NCI-H2171 treated with DMSO at 0.1 percent for 48 hours (cell line): ENCODE data around the gene TSPEAR.
"Not testable (repeated sequence)": the region's sequence is repeated elsewhere in the genome, so short reads cannot be mapped to it uniquely, and the experiment has no call there.

Experiments used
- DNase-seq: peaks from one replicate; lab custom pipeline; 2025; lab: John Stamatoyannopoulos, UW

Gene TSPEAR

DNA sequence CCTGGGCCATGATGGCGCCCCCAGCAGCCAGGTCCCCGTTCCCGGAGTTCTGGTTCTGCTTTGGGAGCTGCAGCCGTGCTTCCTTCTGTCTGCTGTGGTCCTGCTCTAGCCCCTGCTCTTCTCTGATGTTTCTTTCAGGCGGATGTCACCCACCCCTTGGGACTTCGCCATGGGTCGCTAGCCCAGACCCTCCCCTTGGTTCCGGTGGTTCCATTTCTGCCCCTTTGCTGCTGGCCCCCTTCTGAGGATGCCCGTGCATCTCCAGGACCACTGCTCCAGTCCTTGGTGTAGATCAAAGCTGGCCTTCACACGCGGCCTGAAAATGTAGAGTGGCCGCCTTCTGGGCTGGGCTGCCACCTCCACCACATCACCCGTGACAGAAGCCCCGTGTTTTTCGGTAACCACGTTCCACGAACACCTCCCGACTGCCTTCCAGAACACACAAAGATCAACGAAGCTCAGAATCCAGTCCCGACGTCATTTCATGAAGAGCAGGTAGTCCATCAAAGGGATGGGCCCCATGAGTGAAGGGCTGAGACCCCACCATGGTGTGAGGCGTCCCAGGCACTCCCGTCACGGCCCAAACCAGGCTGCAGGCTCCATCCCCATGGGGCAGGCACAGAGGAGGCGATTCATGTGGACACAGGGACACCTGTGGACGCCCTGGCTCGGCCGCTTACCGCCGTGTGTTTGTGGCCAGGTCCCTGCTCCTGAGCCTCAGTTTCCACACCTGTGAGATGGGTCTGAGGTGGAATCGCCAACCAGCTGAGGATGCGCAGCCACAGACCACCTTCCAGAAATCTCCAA is 195.8 kb downstream of the TSPEAR start:
- DNase-seq, result no peak

DNA sequence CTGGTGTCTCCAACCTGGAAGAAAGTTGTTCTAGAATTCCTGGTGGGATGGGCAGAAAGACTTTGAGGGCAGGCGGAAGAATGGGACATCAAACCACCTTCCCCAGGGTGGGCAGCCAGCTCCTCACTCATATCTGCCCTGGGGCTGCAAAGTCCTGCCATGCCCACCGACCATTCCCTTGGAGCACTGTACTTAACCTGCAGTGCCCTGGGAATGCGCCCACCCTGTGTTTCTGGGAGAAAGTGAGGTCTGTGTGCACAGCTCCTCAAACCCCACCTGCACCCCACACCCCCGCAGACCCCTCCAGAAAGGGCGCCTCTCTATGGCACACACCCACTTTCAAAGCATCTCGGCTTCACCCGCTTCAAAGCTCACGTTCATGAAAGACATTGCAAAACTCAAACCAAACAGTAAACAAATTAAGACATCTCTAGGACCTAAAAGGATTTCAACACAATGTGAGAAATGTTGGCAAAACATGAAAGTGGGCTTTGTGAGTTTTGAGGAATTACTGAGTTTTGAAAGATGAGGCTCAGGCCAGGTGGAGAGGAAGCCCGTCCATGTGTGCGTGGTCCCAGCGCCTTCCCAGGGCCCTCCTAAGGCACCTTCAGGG is 196.5 kb downstream of the TSPEAR start:
- no peak for DNase-seq

DNA sequence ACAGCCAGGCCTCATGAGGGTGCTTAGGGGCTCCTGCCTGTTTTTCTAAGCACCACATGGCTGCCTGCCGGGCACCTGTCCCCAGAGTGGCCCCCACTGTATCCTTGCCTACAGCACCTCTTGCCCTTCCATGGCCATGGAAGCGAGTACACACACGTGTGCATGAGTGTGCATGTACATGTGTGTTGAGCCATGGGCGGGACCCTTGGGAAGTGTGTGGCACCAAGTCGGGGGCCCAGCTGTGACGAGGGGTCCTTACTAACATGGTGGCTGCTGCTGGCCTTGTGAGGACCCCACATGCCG is 197.2 kb downstream of the TSPEAR start:
- DNase-seq, result no peak

DNA sequence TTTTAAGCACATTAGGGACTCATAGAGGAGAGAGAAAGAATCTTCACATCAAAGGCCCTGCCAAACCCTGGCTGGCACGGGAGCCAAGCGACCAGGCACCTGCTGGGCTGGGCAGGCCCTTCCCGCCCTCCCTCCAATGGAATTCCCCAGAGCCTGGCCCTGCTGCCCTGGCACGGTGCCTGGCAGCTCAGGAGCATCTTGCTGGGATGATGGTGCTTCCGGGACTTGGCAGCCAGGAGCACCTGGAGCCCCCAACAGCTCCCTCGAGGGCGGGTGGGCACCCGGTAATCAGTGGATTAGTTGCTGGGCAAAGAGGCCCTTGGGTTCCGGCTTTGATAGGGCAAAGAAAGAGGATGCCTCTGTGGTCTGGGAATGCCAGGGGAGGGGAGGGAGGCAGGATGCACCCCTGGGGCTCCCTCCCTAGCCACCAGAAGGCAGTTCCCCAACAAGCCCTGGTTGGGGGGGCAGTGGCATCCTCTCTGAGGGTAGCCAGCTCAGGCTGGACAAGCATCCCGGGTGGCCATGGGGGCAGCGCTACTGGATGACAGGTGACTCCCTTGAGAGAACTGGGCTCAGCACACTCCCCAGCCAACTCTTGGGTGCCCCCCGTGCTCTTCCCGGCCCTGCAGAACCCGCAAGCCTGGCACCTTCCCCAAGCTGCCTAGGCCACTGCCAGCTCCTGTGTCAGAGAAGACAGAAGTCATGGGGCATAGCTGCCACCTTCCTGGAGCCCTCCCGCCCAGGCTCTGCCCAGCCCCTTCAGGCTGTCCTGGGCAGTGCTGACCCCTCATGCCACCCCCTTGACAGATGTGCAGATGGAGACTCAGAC is 197.8 kb downstream of the TSPEAR start:
- DNase-seq, result peak; percentile 61

DNA sequence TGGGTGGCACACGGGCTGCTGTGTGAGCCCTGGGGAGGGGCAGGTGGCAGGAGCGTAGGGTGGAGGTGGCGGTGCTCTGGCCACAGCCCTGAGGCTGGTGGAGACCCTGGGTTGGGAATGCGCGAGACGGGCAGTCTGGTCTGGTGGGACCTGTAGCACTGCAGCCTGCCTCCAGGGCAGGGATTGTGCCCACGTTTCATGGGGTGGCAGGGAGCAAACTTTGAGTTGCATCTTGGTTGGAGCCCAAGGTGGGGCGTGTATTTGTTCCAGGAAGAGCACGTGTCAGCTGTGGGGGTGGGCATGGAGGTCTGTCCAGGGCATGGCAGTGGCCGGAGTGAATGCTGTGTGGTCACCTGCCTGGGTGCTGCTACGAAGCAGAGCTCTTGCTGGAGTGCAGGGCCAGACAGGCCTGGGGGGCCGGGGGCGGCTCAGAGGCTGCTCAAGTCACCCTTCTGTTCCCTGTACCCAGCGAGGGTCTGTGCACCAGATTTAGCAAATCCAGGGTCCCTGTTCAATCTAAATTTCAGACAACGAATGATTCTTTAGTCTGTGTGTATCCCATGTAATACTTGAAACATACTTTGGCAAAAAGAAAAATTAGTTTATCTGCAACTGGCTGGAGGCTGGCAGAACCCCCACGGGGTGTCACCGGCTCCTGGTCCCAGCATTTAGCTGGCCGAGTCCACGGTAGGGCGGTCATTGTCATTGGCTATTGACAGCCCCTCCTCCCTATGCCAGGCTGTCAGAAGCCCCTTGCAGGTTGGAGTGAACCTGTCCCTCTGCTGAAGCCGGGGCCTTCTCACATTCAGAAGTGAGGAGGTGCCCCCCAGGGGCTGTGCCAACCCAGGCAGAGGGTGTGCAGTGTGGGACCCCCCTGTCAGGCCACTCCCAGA is 198.6 kb downstream of the TSPEAR start:
- no peak for DNase-seq

DNA sequence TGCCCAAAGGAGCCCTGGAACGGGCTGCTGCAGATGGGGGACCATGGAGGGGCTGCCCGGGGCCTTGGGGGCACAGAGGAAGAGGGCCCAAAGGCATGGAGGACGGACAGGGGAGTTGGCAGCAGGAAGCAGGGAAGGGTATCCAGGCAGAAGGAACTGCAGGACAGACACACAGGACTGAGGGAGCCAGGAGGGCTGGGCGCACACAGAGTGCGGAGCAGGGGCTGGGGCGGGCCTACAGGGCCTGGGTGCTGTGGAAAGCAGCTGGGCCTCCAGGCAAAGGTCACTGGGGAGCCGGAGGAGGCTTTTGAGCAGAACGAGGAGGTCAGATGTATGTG is 199.5 kb downstream of the TSPEAR start:
- DNase-seq, result no peak

DNA sequence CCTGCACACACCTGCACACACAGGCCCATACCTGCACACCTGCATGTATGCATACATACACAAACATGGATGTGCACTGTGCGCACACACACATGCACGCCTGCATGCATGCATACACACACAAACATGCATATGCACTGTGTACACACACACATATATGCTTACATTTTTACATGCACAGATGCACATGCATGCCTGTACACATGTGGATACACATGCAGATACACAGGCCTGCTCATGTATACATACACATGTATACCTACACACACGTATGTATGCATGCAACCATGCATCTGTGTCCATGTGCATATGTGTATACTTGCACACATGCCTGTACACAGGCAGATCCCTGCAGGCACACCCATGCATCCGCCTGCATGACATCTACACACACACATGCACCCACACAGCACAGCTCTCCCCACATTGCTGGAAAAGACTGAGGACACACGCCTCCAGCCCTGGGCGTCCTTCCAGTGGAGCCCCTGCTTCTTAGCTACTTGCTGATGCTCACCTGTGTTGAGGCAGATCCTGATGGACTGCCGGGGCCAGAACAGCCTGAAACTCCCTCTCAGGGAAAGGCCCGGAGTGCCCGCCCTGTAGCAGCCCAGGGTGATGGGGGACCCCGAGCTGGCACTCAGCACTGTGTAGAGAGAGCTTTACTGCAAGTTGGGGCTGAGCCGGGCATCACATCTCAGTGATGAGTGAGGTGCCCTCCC is 200.0 kb downstream of the TSPEAR start:
- no peak for DNase-seq

DNA sequence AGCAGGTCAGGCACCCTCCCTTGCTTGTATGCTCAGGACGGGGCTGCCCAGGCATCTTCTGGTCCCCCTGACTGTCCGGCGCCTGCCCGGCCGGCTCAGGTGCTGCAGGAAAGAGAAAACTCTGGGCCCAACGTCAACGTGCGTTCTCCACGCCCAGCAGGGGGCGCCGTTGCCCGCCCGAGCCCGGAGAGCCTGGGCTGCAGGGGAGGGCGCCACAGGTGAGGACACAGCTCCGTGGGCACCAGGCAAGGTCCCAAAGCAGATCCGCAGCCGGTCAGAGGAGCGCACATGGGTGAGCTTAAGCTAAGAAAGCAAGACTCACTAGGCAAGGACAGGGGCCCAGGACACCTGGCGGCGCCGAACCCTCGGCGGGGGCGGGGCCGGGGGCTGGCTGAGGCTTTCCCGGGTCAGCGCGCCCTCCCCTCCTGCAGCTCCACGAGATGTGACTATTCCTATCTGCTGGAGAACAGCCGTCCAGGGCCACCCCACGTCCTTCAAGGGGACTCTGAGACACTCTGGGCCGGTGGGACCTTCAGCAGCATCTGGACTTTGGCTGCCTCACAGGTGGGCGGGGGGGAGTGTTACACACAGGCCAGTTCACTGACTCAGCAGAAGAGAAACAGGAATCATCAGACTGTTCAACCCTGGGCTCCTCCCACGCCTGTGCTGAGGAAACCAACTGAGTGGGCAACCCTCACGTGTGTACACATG is 200.7 kb downstream of the TSPEAR start:
- DNase-seq, result peak; percentile 67

DNA sequence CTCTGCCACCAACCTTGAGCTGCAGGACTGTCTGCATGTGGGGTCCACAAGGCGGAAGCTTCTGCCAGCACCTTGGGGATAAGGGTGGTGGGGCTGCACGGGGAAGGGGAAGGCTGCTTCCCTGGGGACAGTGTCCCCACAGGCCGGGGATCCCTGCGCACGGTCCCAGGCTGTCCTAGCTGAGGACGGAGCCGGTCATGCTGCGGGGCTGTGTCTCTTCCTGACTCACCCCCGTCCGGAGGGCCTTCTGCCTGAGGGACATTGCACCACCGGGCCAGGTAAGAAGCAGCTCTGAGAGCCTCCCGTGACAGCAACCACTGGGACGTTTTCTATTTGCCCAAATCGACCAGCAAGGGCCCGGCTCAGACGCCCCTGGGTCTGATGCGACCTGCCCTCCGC is 201.3 kb downstream of the TSPEAR start:
- no peak for DNase-seq

DNA sequence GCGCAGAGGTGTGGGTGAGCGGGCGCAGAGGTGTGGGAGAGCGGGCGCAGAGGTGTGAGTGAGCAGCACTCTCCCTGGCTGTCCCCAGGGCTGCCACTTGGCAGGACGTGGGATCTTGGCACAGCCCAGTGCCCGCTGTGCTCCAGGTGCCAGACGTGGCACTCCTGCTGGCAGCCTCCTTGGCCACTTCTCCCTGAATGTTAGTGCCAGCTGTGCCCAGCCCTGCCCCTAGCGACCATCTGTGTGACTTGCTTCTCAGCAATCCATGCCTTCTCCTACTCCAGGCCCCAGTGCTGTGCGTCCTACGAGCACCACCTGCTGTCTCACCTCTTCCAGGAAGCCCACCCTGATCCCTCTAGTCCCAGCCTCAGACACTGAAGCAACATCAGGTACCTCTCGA is 201.8 kb downstream of the TSPEAR start:
- DNase-seq, result peak; percentile 95

DNA sequence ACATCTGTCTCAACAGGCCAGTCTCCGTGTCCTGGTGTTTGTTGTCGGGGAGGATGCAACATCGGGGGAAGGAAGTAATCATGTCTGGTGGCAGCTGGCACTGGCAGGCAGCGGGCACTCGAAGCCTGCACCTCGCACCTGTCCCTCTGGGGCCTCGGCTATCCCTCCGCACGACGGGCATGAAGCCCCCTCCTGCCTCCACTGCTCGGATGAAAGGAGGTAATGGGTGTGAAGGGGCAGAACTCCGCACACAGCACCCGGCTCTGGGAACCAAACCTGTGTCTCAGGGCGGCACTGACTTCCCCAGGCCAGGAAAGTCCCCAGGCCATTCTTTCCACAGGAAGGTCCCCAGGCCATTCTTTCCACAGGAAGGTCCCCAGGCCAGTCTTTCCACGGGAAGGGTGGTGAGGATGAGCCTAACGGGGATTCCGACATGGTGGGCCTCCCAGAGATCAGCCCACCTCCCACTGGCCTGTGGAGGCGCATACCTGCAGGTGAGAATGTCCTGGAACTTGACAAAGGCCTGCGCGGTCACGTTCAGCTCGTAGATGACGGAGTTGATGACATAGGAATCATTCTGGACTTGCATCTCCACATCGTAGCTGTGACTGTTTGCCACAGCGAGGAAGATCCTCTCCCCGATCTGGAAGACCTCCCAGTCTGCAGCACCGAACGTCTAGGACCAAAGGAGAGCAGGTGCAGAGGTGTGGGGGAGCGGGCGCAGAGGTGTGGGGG is 202.5 kb downstream of the TSPEAR start:
- DNase-seq, result no peak

DNA sequence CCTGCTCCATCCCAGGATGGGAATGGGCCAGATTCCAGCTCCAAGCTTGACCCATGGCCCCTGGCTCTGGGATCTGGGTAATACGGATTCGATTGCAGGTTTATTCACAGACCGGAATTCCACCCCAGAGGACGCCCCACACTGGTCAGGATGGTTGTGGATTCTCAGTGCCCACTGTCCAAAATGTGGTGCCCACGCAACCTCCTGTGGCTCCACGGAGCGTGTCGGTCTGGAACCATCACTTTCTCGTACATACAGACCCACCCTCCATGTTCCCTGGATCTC is 203.0 kb downstream of the TSPEAR start:
- no peak for DNase-seq

DNA sequence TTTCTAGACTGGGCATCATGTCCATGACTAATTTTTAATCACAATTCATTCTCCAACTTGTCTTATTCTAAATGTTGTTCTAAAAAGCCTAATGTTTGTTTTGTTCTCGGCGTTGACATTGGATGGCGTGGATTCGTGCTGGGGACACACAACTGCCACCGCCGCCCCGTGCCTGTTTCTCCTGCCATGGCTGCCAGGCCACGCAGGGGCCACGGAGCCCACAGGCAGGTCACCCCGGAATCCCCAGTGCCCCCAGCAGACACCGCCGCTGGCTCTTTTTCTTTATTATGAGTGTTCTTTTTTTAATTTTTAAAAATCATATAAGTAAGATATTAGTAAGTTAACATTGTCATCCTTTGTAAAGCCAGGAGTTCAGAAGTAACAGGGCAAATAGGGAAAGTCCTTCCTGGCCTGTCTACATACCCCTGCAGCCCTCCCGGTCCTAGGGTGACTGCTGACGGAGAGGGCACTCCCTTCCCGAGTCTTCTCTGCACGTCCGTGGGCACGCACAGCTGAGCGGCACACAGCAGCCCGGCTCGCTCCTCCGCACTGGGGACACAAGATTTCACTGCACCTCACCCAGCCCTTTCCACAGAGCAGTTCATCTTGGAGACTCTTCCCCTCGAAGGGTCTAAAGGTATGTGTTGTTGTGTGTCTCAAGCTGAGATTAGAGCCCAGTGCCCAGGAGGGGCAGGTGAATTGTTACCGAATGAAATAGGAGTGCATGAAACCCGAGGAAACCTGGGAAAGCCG is 203.5 kb downstream of the TSPEAR start:
- no peak for DNase-seq

DNA sequence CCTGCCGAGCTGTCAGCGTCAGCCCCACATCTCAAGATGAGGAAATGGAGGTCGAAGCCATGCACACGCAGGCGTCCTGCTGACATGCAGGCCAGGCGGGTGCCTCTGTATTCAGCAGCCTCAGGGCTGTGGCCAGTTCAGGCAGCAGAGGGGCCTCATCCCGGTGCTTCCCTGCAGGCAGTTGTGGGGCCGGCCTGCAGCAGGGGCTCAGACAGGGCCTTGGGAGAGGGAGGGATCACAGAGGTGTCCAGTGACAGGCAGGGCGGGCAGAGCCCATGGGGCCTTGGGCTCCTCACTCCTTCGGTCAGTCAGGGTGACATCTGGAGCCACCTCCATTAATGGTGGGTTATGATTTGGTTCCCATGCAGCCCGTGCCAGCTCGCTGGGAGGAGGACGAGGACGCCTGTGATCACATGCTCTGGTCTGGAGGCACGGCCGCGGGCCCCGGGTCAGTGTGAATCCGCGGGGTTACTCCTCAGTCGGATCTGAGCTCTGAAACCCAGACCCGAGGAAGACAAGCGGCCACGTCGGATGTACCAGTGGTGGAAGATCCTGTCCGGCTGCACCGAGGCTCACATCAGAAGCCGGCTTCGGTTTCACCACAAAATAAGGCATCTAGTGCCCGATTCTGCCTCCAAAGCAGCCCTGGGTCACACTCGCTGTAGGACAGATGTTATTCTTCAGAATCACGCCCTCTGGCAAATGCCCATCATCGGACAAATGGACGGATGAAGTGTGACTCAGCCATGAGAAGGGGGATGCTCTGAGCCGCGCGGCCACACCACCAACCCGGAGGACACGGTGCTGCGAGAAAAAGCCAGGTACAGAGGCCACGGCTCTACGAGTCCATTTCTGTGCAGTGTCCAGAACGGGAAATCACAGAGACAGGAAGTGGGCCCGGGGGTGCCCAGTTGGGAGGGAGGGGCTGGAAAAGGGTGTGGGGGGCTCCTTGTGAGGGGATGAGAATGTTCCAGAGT is 204.8 kb downstream of the TSPEAR start:
- DNase-seq, result no peak

DNA sequence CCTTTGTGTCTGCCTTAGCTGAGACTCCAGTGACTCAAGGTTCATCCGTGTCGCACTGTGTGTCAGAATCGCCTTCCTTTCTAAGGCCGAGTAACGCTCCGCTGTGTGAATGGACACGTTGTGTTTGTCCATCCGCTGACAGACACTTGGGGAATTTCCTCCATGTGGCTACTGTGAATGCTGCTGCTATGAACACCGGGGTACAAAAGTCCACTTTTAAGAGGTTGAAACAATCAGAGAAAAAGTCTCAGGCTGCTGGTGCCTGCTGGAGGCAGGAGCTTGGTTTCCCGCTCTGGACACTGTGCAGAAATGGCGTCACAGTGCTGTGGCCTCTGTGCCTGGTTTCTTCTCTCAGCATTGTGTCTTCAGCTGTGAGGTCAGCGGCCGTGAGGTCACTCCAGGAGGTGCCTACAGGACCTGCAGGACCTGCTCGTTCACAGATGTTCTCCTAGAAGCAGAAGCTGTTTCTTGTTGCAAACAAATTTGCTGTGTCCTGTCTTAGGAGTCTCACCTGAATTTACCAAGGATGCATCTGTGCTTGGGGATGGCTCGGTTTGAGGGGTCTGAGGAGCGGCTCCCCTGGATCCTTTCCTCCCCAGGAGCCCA is 205.6 kb downstream of the TSPEAR start:
- no peak for DNase-seq

DNA sequence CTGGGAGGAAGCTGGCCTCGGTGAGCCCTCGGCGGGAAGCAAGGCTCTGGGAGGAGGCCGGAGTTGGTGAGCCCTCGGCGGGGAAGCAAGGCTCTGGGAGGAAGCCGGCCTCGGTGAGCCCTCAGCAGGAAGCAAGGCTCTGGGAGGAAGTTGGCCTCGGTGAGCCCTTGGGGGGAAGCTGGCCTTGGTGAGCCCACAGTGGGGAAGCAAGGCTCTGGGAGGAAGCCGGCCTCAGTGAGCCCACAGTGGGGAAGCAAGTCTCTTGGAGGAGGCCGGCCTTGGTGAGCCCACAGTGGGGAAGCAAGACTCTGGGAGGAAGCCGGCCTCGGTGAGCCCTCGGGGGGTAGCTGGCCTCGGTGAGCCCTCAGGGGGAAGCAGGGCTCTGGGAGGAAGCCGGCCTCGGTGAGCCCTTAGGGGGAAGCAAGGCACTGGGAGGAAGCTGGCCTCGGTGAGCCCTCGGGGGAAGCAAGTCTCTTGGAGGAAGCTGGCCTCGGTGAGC is 207.4 kb downstream of the TSPEAR start:
- no peak for DNase-seq

DNA sequence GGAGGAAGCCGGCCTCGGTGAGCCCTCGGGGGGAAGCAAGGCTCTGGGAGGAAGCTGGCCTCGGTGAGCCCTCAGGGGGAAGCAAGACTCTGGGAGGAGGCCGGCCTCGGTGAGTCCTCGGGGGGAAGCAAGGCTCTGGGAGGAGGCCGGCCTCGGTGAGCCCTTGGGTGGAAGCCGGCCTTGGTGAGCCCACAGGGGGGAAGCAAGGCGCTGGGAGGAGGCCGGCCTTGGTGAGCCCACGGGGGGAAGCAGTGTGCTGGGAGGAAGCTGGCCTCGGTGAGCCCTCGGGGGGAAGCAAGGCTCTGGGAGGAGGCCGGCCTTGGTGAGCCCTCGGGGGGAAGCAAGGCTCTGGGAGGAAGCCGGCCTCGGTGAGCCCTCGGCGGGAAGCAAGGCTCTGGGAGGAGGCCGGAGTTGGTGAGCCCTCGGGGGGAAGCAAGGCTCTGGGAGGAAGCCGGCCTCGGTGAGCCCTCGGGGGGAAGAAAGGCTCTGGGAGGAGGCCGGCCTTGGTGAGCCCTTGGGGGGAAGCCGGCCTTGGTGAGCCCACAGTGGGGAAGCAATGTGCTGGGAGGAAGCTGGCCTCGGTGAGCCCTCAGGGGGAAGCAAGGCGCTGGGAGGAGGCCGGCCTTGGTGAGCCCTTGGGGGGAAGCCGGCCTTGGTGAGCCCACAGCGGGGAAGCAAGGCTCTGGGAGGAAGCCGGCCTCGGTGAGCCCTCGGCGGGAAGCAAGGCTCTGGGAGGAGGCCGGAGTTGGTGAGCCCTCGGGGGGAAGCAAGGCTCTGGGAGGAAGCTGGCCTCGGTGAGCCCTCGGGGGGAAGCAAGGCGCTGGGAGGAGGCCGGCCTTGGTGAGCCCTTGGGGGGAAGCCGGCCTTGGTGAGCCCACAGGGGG is 208.1 kb downstream of the TSPEAR start:
- not testable (repeated sequence) for DNase-seq
